HG03064 (cell line): ENCODE data around the gene OTUB2.
"Not testable (repeated sequence)": the region's sequence is repeated elsewhere in the genome, so short reads cannot be mapped to it uniquely, and the experiment has no call there.

Experiments
- ATAC-seq: cut with Tn5 transposase; IDR thresholded peaks from one replicate; pipeline ENCODE4 v1.9.1; 2021; ENCODE audit warnings: low read depth; ENCODE audit not compliant: unreplicated experiment

OTUB2 gene

DNA sequence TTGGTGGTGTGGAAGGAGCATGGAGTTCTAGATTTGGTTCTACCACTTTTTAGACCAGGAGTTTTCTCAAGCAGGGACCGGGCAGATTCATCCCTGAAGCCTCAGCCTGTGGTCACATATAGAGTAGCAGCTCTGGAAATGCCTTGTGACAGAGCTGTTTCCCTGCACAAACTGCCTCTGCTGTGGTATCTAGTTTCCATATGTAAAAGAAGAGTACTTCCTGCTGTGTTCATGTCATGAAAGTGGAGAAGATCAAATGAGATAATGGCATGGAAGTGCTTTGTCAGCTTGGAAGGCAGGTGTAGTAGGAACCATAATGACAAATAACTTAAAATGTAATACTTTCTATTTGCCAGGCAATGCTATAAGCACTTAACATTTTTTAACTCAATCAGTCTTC is 26.1 kb downstream of the OTUB2 start:
- no peak for ATAC-seq

GRCh38 chr14:94052662-94053061 is 26.5 kb downstream of the OTUB2 start:
- no peak for ATAC-seq

DNA sequence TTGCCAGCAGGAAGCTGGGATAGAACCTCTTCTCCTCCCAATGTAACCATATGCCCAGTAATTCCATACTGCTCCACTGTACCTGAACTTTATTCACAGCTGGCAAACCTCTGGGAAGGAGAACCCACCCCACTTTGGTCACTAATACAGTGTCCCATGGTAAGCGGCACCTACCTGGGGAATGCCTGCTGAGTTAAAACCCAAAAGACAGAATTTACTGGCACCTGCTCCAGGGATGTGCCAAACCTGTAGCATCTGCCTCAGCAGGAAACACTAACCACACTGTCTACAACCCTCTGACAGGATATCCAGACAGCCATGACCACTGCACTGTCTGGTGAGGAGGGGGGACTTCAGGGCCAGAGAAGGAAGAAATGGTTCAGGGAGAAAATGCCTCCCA is 28.3 kb downstream of the OTUB2 start:
- no peak for ATAC-seq

- no peak for ATAC-seq
Measured at GRCh38 chr14:94054936-94055335, 28.8 kb downstream of the OTUB2 start.

- no peak for ATAC-seq
Measured at GRCh38 chr14:94056579-94057308, 30.6 kb downstream of the OTUB2 start.

- ATAC-seq = no peak
Measured at GRCh38 chr14:94058128-94058673, 32.1 kb downstream of the OTUB2 start.

DNA sequence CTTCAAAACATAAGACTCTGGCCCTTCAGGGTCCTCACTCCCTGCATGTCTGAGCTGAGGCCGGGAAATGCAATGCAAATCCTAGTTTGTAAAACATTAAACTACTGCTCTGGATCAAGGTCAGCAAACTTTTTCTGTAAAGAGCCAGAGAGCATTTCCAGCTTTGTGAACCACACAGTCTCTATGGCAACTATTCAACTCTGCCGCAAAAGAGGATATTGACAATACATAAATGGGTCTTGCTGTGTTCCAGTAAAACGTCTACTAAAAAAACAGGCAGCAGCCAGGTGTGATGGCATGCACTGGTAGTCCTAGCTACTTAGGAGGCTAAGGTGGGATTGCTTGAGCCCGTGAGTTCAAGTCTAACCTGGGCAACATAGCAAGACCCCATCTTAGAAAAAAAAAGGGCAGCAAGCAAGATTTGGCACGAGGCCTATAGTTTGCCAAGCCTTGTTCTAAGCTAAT is 32.6 kb downstream of the OTUB2 start:
- ATAC-seq = no peak

DNA sequence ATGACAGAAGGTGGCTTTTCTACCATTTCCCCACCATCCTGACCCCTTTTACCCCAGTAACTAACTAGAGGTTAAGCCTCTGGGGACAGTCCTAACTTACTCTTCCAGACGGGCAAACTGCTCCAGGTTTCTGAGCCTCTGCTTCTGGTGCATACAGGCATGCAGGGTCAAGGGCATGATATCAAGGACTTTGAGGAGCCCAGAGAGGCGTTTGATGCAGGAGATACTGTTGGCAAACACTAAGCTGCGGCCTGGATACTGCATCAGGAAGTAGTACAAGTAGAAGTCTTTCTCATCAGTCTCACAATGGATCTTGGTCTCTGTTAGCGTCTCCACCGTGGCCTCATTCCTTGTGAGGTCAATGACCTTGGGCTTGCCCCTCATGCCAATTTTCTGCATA is 33.9 kb downstream of the OTUB2 start:
- no peak for ATAC-seq

- no peak for ATAC-seq
Measured at GRCh38 chr14:94062344-94062940, 36.3 kb downstream of the OTUB2 start.

- ATAC-seq = no peak
Measured at GRCh38 chr14:94066089-94066676, 40.0 kb downstream of the OTUB2 start.

DNA sequence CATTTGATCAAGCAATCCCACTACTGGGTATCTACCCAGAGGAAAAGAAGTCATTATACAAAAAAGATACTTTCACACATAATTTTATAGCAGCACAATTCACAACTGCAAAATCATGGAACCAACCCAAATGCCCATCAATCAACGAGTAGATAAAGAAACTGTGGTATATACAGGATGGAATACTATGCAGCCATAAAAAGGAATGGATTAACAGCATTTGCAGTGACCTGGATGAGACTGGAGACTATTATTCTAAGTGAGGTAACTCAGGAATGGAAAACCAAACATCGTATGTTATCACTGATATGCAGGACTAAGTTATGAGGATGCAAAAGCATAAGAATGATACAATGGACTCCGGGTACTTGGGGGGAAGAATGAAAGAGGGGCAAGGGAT is 45.9 kb downstream of the OTUB2 start:
- ATAC-seq = not testable (repeated sequence)

GRCh38 chr14:94074534-94074933 is 48.4 kb downstream of the OTUB2 start:
- no peak for ATAC-seq

- ATAC-seq = no peak
Measured at GRCh38 chr14:94075008-94075407, 48.9 kb downstream of the OTUB2 start.

GRCh38 chr14:94077111-94077821 is 51.1 kb downstream of the OTUB2 start:
- ATAC-seq = no peak

- no peak for ATAC-seq
Measured at GRCh38 chr14:94077823-94078222, 51.7 kb downstream of the OTUB2 start.

DNA sequence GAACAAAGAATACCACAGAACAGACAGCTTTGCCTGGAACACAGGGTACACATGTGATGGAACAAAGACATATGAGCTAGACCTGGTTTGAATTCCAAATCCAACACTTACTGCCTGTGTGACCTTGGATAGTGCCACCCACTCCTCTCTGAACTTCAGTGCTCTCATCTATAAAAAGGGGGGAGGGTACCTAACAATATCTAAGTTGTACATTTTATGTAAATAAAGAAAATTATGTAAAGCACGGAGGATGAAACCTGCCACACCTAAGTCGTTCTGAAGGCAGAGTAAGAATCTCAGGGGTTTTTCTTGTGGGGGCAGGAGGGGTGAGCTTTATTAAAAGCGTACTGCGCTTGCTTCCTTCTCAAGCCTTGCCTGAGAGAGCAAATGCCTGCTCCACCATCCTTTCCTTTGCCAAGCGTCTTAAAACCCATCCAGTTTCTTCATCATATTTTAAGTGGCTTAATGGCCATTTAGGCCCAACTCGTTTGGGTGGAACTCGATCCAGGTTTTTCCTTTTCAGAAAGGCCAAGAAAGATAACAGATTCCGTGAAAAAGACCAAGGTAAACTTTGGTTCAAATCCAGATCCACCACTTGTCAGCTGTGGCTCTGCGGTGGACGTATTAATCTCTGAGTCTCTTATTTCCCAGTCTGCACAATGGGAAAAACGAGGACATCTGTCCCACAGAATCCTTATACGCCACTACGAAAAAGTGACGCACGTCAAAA is 53.9 kb downstream of the OTUB2 start:
- ATAC-seq = no peak

- peak; percentile 94 for ATAC-seq
Measured at GRCh38 chr14:94080621-94081385, 54.7 kb downstream of the OTUB2 start, which contains the start of the genes DDX24 and IFI27L1. Gene DDX24, minus strand, starts transcription at chr14:94081202. Its CDS starts 1,460 bp downstream, at chr14:94079742. Gene IFI27L1, plus strand, starts transcription at chr14:94081310. Its CDS starts 15,628 bp downstream, at chr14:94096938.

DNA sequence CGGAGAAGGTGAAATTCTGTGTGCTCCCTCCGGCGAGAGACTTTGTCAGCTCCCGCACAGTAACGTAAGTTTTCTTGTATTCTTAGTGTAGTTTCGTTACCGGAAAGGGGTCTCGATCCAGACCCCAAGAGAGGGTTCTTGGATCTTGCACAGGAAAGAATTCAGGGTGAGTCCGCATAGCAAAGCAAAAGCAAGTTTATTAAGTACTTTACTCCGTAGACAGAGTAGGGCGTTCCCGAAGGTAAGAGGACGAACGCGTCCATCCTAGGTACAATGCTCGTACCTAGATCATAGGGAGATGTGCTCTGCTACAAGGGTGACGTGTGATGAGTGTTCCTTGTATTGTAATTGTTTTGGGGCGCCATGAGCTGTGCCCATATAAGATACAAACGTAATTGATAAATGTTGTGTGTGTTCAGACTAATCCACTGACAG is 55.3 kb downstream of the OTUB2 start:
- peak; percentile 33 for ATAC-seq

GRCh38 chr14:94087891-94088290 is 61.8 kb downstream of the OTUB2 start:
- ATAC-seq = no peak
